Mammary epithelial cell (primary cell): ENCODE data around the gene TMEM82.

Experiments used
- EZH2 ChIP-seq: IDR thresholded peaks from 2 replicates; pipeline ENCODE4 v1.6.1; 2012; ENCODE audit warnings: low read length, inconsistent platforms, borderline replicate concordance
- TF ChIP-seq, protein P1 (sequence below), 2 donors: IDR thresholded peaks in 1 of 2; conservative IDR thresholded peaks in 1 of 2; 2 replicates each; pipeline ENCODE4 v1.5.1; 2011 to 2012; ENCODE audit warnings: inconsistent platforms in 2 of 2, low read length in 2 of 2, mild to moderate bottlenecking in 2 of 2, control low read depth in 1 of 2, low read depth in 1 of 2; ENCODE audit not compliant: insufficient read depth in 1 of 2; ENCODE audit errors: extremely low read depth in 1 of 2

DNA sequence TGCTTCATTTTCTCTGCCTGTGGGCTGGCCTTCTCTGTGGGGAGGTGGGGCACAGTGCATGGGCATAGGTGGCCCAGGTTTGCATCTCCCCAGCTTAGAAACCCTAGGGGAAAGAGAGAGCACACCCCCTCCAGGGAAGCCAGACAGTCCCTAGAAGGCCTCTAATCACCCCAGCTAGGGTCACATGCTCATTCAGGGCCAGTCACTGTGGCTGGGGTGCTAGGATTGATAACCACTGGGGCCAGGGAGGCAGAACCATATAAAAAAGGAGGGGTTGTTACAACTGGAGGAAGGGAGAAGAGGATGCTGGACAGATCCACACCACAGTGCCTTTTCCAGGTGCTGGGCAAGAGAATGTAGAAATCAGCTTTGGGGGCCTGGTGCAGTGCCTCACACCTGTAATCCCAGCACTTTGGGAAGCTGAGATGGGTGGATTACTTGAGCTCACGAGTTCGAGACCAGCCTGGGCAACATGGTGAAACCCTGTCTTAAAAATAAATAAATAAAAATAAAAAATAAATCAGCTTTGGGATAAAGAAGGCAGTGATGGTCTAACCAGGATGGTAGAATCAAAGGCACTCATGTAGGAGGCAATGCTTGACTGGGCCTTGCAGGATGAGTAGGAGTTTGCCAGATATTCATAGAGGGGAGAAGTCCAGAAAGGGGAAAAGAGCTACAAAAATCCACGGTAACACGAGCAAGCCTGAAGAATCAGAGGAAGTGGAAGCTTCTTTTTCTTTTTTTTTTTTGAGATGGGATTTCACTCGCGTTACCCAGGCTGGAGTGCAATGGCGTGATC is 35.8 kb downstream of the TMEM82 start:
- TF ChIP-seq EZH2: no peak
- TF ChIP-seq, protein P1, sequence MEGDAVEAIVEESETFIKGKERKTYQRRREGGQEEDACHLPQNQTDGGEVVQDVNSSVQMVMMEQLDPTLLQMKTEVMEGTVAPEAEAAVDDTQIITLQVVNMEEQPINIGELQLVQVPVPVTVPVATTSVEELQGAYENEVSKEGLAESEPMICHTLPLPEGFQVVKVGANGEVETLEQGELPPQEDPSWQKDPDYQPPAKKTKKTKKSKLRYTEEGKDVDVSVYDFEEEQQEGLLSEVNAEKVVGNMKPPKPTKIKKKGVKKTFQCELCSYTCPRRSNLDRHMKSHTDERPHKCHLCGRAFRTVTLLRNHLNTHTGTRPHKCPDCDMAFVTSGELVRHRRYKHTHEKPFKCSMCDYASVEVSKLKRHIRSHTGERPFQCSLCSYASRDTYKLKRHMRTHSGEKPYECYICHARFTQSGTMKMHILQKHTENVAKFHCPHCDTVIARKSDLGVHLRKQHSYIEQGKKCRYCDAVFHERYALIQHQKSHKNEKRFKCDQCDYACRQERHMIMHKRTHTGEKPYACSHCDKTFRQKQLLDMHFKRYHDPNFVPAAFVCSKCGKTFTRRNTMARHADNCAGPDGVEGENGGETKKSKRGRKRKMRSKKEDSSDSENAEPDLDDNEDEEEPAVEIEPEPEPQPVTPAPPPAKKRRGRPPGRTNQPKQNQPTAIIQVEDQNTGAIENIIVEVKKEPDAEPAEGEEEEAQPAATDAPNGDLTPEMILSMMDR (conservative IDR thresholded peaks at IDR 0.05 in 1 of 2, IDR thresholded peaks at IDR 0.05 in 1 of 2; ENCODE audit: extremely low read depth in 1 of 2, insufficient read depth in 1 of 2, low read depth in 1 of 2, low read length in 2 of 2): no peak
